ENCODE results near the gene RAPH1.

GRCh38 chr2:203431391-203432185 lies 103.5 kb downstream of the RAPH1 start:
- TF ChIP-seq CTCF (conservative IDR thresholded peaks at IDR 0.05; ENCODE audit: low read depth, low read length), result no peak
- TF ChIP-seq EZH2 (IDR thresholded peaks at IDR 0.05; ENCODE audit: borderline replicate concordance, low read depth, low read length, poor library complexity, severe bottlenecking), result no peak
